HG03521 (cell line): ENCODE results near the gene INMT.
"Not testable (repeated sequence)": the region's sequence is repeated elsewhere in the genome, so short reads cannot be mapped to it uniquely, and the experiment has no call there.

ENCODE experiments used
- ATAC-seq: cut with Tn5 transposase; IDR thresholded peaks from one replicate; pipeline ENCODE4 v1.9.1; 2021; ENCODE audit warnings: mild to moderate bottlenecking, moderate library complexity; ENCODE audit not compliant: unreplicated experiment

The INMT gene

GRCh38 chr7:30751696-30752273, at the start of gene INMT:
Gene INMT, plus strand, starts transcription at chr7:30752135. Its CDS starts 16 bp downstream, at chr7:30752151.
- ATAC-seq, result no peak

DNA sequence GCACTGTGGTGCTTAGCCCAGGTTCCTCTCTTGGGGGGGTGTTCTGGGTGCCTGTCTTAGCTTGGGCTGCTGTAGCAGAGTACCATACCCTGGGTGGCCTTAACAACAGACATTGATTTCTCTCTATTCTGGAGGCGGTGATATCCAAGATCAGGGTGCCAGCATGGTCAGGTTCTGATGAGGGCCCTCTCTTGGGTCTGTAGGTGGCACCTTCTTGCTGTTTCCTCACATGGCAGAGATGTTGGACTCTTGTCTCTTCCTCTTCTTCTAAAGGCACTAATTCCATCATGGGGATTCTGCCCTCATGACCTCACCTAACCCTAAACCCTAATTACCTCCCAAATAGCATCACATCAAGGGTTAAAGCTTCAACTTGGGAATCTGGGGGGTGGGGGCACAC, 49.7 kb upstream of the INMT start:
- no peak for ATAC-seq

- ATAC-seq, result no peak
Observed at GRCh38 chr7:30703756-30704155, 48.2 kb upstream of the INMT start.

- no peak for ATAC-seq
Observed at GRCh38 chr7:30705008-30705407, 46.9 kb upstream of the INMT start.

GRCh38 chr7:30705596-30705995, 46.3 kb upstream of the INMT start:
- no peak for ATAC-seq

DNA sequence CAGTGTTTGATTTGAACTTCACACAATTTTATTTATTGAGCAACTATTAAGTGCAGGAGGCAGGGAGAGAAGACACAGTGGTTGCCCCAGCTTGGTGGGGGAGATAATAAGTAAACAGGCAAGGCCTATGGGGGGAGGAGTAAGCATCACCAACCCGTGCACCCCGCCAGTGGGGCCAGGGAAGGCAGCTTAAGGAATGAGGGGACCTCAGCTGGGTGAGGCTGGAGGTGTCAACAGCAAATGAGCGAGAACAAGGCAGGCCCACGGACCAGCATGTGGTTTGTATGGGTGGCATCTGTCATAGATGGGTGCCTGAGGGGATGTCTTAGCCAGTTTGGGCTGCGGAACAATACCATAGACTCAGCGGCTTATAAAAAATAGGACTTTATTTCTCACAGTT, 45.6 kb upstream of the INMT start:
- no peak for ATAC-seq

GRCh38 chr7:30706908-30707307, 45.0 kb upstream of the INMT start:
- no peak for ATAC-seq

DNA sequence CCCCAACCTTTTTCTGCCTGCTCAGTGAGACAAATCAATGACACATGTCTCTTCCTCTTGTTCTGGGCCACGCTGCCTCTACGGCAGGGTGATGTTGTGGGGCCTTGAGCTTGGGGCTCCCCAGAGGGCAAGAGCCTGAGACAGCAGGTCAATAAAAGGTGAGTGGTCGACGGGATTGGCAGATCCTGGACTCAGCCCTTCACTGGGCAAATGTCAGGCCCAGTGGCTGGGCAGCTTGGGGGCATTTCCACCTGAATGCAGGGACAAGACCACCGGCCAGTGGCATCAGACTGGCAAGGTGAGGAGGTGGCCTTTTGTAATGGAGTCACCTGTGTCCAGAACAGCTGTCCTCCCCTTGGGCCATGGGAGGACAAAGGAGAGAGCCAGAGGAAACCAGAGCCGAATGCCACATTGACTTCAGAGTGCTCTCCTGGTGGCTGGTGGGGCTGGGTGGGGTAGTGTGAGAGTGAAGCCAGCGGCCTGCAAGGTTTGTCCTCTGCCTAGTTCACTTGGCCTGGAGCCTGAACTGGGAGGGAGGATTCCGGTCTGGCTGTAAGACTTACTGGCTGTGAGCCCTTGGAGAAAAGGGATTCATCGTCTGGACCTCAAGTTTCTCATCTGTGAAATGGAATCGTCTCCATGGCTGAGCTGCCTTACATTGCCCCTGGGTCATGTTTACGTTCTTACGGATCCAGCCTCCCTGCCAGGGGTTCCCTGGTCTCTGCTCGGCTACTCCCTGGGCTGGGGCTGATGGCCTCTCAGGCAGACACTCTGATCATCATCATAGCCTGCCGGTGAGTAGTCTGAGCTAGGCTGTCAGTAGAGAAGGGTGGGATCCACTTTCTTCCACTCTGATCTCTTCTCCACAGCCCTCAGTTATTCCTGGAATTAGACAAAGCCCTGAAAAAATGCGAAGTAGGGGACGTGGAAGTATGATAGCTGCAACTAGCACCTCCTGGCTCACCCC, 44.3 kb upstream of the INMT start:
- ATAC-seq, result no peak

- no peak for ATAC-seq
Observed at GRCh38 chr7:30708412-30708811, 43.5 kb upstream of the INMT start.

GRCh38 chr7:30708983-30709382, 43.0 kb upstream of the INMT start:
- no peak for ATAC-seq

- ATAC-seq, result no peak
Observed at GRCh38 chr7:30709549-30709948, 42.4 kb upstream of the INMT start.

- ATAC-seq, result no peak
Observed at GRCh38 chr7:30710669-30711068, 41.3 kb upstream of the INMT start.

- ATAC-seq, result no peak
Observed at GRCh38 chr7:30713392-30713791, 38.5 kb upstream of the INMT start.

- ATAC-seq, result no peak
Observed at GRCh38 chr7:30714129-30714528, 37.8 kb upstream of the INMT start.

- no peak for ATAC-seq
Observed at GRCh38 chr7:30717181-30717580, 34.8 kb upstream of the INMT start.

GRCh38 chr7:30719434-30719833, 32.5 kb upstream of the INMT start:
- ATAC-seq, result not testable (repeated sequence)

- no peak for ATAC-seq
Observed at GRCh38 chr7:30721211-30721610, 30.7 kb upstream of the INMT start.

DNA sequence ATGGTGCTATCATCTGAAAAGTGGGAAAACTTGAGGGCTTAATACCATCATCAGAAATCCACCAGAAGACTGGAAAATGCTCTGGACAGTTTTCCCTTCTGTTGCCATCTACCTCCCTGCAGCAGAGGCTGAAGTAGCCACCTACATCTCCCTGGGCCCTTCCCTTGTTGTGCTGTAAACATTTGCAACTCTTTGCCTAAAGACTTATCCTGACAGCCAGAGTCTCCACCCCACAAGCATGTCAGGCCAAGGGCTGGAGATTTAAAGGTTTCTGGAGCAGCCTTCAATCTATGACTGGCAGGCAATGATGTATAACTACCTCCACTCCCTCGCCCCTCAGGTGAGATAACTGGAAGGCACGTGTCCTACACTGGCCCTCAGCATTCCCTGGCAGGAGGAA, 29.7 kb upstream of the INMT start:
- ATAC-seq, result no peak

DNA sequence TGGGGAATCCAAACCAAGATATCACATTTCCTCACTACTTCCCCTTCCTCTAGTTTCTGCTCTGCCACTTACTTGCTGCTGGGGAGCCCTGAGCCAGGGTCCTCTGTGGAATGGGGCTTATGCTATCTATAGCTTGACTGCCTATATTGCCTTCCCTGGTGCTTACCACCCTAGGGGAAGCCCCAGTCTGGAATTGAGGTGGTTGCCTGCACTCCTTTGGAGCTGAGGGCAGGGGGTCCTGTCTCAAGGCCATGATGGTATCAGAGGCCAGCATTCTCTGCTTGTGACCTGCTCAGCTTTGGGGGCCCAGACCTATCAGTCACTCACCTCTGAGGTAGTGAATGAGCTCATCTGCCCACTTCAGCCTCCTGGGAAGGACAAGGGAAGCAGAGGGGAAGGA, 29.3 kb upstream of the INMT start:
- no peak for ATAC-seq

DNA sequence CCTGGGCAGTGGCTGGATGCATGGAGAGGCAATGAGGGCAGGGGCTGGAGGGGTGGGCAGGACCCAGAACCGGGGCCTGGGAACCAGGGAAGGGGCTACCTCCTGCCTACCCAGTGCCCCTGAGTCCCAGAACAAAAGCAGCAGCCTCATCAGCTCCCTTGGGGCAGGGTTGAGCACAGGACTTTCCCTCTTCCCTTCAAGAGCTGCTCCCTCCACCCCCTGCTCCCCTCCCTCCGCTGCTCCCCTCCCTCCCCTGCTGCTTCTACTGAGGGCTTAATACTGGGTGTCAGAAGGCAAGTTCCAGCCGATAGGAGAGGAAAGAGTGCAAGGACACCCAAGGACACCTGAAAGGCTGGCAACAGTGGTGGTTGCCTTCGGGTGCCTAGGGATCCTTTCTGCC, 28.2 kb upstream of the INMT start:
- no peak for ATAC-seq

- no peak for ATAC-seq
Observed at GRCh38 chr7:30726296-30727006, 25.5 kb upstream of the INMT start.
